ENCODE data around the gene CRK.
"Not testable (repeated sequence)": the region's sequence is repeated elsewhere in the genome, so short reads cannot be mapped to it uniquely, and the experiment has no call there.

CRK gene

DNA sequence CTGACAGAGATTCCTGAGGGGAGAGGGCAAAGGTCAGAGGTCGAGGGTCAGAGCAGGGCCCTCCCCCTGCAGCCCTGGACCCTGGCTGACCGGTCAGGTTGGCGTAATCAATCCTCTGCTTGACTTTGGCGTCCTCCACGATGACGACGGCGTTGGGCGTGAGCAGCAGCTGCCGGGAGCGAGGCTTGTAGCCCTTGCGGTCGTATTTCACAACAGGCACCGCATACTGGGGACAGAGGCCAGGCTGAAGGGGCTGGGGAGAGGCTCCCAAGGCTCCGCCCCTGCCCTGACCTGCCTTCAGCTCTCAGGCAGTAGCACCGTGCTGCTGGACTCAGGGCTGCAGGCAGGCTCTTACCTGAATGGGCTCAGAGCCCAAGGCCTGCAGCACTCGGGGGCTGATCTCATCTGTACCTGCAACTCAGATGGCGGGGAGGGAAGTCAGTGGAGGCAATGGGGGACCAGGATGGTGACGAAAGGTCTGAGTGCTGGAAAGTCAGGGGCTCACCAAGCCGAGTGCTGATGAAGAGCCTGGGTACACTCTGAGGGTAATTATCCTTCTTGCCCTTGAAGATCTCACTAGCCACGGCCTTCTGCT, 12.0 kb upstream of the CRK start:
- no peak for DNase-seq (ENCODE audit: low read depth, low spot score)

DNA sequence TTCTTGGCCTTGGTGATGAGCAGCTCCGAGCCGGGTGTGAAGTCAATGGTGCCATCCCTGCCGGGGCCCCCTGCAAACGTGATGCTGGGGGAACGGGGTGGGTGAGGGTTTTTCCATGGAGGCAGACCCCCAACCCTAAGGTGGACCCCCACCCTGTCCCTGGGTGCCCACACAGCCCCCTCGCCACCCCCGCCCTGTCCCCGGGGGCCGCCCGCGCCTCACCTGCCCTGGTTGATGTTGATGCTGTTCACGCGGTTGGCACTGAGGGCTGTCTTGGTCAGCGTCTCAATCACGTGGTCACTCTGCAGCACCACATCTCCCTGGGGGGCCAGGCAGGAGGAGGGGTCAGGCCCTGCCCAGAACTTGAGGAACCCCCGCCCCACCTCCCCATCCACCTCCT, 11.2 kb upstream of the CRK start:
- DNase-seq (ENCODE audit: low read depth, low spot score), result no peak

DNA sequence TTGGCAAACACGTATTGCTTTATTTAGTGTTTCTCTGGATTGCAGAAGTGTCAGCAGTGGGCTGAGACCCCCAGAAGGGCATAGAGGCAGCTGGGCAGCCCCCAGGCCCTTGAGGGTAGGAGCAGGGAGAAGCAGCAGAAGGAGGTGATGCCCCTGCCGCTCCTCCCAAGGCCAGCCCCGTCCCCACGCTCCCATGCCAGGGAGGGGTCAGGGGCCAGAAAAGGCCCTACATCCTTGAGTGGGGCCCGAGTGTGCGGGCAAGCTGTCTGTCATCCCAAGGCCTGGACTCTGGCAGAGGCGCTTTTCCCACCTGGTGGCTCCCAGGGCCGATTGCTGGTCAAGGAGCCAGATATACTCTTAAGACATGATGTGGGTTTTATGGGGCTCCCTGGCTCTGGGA, 8.2 kb upstream of the CRK start:
- DNase-seq (ENCODE audit: low read depth, low spot score), result no peak

DNA sequence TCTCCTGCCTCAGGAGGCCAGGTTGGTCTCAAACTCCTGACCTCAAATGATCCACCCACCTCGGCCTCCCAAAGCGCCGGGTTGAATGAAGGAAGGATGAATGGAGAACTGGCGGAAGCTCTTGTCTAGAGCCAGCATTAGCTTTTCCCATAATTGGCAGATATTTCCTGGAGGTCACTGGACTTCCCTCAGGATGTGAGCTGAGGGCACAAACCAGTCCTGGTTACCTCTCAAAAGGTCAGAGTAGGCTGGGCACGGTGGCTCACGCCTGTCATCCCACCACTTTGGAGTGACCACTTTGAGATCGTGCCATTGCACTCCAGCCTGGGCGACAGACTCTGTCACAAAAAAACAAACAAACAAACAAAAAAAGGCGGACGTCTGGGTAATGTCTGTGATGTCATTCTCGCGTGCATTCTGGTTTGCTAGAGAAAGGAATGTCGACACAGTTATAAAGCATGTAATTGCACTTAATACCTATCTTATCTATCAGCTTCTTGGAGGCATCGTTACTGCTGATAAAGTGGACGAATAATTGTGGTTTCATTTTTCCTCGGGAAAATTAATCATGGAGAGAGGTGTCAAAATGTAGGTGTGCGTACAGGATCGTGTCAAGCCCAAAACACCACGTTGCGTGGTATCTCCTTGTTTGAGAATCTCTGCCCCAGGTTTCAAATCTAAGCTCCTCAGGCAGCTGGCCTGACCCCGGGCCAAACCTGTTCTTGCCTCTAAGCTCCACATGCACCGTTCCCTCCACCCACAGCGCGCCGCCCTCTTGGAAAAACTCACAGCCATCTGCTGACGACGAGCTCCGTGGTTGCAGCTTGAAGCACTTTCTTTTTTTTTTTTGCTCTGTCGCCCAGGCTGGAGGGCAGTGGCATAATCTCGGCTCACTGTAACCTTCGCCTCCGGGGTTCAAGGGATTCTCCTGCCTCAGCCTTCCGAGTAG, 6.4 kb upstream of the CRK start:
- DNase-seq (ENCODE audit: low read depth, low spot score), result no peak

DNA sequence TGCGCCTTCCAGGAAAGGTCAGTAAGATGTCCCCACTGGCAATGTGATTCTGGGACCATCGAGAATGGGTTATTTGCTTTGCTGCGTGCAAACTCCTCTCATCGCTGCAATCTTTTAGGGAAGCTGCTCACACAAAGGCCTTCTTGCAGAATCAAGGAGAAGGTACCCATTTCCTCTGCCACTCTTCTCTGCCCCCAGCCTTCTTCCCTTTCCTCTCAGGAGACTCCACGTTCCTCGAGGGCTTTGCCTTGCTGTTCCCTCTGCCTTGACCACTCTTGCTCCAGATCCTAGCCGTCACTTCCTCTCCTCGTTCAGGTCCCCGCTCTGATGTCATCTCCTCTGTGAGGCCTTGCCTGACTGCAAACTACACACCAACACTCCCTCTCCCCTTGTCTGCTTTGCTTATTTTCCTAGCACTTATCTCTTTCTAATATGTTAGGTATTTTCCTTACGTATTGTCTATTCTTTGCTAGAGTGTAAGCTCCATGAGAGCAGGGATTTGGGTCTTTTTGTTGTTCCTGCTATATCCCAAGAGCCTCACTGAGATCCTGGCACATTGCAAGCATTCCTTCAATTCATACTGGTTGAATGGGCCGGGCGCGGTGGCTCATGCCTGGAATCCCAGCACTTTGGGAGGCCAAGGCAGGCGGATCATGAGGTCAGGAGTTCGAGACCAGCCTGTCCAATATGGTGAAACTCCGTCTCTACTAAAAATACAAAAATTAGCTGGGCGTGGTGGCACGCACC, 5.3 kb upstream of the CRK start:
- no peak for DNase-seq (ENCODE audit: low read depth, low spot score)

DNA sequence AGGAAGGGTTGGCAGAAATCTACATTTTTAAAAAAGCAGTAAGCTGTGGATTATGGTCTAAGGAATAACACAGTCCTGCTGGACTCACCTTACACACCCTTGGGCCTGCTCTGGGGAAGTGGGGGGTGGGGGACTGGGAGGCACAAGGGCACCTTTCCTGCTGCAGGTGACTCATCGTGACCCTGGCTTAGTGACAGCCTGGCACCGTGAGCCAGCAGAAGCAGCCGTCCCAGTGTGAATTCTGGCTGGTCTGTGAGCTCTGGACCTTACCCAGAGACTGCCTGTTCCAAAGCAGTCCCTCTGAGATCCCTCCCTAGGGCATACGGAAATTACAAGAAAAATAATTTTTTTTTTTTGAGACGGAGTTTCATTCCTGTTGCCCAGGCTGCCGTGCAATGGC, 4.2 kb upstream of the CRK start:
- no peak for DNase-seq (ENCODE audit: low read depth, low spot score)

DNA sequence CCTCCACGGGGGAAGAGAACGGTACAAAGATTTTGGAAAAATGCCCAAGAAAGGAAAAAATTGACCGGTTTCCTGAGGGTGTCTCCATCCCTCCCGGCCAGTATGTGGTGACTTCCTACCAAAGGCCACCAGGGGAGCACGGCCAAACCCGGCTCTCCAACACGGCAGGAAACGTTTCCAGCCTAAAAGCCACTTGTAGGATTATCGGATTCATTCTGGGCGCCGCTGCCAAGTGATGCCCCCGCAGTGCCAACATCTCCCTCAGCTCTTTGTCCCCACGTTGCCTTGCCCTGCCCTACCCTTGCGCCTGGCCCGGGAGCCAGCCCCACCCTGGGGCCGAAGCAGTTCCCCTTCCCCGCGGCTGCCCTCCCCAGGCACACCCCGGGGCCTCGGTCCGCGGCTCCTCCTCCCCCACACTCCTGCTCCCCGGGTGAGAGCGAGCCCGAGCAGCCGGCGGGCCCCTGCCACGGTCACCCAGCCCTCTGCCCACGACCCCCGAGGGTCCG, 688 bp downstream of the CRK start:
- no peak for DNase-seq (ENCODE audit: low read depth, low spot score)

DNA sequence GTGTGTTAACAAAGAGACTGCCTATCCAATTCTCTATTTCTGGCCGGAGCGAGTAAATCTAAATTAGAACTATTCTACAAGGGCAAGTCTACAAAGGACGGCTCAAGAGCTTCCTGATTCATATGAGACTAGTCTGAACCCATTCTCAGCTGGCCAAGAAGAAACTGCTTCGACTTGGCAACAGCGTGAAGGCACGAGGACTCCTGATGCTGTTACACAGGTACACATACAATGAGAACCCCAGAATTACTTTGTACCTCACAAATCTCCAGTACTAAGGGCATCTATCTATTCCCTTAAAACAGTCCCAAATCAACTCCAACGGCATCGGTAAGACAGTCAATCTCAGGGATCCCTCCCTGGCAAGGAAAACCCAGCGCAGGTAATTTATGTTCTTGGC, 1.5 kb downstream of the CRK start:
- DNase-seq (ENCODE audit: low read depth, low spot score), result no peak

DNA sequence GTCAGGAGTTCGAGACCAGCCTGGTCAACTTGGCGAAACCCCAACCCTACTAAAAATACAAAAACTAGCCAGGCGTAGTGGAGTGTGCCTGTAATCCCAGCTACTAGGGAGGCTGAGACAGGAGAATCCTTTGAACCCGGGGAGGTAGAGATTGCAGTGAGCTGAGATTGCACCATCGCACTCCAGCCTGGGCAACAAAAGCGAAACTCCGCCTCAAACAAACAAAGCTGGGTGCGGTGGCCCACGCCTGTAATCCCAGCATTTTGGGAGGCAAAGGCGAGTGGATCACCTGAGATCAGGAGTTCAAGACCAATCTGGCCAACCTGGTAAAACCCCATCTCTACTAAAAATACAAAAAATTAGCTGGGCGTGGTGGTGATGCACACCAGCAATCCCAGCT, 2.3 kb downstream of the CRK start:
- not testable (repeated sequence) for DNase-seq (ENCODE audit: low read depth, low spot score)

DNA sequence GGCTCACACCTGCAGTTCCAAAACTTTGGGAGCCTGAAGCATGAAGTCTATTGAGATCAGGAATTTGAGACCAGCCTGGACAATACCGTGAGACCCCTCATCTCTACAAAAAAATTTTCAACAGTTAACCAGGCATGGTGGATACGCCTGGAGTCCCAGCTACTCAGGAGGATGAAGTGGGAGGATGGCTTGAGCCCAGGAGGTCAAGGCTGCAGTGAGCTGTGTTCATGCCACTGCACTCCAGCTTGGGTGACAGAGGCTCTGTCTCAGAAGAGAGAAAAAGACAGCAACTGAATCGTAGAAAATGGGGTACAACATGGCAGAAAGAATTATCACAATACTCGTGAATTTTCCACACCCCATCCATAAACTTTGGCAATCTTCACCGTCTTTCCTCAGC, 3.2 kb downstream of the CRK start:
- DNase-seq (ENCODE audit: low read depth, low spot score), result no peak

DNA sequence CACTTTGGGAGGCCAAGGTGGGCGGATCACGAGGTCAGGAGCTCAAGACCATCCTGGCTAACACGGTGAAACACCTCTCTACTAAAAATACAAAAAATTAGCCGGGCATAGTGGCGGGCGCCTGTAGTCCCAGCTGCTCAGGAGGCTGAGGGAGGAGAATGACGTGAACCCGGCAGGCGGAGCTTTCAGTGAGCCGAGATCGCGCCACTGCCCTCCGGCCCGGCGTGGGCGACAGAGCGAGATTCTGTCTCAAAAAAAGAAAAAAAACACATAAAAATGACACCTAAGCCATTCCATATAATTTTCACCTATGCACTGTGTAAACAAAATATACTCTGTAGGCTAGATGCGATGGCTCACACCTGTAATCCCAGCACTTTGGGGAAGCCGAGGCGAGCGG, 5.8 kb downstream of the CRK start:
- DNase-seq (ENCODE audit: low read depth, low spot score), result not testable (repeated sequence)

DNA sequence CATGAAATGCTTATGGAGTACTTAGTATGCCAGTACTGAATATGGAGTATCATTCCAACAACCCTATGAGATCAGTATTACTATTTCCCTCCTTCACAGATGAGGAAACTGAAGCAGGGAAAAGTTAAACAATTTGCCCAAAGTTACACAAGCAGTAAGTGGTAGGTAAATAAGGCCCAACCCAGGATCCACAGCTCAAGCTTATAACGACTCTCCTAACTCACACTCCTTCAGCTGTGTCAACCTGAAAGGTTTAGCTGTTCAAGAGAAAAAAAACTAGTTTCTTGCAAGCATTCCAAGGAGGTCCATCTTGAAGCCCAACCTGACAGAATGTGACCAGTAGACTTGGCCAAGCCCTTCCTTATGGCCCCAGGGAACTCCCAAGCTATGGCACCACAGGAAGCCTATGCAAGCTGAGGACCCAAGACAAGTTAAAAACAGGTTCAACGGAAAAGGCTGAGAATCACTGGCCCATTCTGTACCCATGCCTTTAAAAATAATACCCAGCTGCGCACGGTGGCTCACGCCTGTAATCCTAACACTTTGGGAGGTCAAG, 6.5 kb downstream of the CRK start:
- DNase-seq (ENCODE audit: low read depth, low spot score), result no peak

DNA sequence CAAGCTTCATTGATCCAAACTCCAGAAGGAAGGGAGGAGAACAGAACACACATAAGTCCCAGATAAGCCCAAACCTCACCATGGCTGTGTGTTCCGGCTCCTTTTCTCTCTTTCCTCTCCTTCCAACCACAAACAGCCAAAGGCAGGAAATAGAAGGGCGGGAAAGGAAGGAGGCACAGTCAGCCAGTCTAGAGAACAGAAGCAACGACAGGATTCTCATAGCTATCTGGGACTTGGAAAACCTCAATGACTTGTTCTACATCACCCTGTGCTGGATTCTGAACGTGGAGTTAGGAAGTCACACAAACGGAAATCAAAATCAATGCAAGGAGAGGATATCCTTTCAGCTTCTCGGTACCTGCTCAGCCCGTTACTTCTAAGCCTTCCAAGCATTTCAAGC, 9.0 kb downstream of the CRK start:
- DNase-seq (ENCODE audit: low read depth, low spot score), result no peak

DNA sequence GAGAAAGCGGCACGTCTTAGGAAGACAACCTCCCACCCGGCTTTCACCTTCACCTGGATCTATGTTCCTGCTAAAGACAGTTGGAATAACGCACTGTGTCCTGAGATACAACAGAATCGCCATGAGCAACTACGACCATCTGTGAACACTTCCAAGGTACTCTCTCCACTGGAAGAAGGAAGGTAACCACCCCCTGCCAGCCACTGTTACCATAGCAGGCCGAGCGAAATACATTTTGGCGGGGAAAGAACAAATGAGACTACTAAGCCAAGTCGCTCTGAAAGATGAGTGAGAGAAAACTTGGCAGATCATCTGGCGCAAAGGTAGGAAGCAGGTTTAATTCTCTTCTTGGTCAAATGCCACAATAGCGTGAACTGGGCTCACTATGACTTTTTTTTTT, 9.8 kb downstream of the CRK start:
- DNase-seq (ENCODE audit: low read depth, low spot score), result no peak

DNA sequence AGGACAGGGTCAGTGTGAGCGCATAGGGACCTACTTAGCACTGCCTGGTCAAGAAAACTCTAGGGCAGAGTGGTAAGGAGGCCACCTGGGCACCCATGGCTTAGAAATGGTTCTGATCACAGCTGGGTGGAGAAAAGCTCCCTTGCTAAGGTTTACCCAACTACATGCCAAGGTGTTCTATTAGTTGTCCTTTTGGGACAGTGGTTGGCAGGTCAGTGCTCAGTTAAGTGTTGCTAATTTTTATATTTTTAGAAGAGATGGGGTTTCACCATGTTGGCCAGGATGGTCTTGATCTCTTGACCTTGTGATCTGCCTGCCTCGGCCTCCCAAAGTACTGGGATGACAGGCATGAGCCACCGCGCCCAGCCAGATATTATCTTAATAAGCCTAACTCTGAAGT, 10.3 kb downstream of the CRK start:
- not testable (repeated sequence) for DNase-seq (ENCODE audit: low read depth, low spot score)

DNA sequence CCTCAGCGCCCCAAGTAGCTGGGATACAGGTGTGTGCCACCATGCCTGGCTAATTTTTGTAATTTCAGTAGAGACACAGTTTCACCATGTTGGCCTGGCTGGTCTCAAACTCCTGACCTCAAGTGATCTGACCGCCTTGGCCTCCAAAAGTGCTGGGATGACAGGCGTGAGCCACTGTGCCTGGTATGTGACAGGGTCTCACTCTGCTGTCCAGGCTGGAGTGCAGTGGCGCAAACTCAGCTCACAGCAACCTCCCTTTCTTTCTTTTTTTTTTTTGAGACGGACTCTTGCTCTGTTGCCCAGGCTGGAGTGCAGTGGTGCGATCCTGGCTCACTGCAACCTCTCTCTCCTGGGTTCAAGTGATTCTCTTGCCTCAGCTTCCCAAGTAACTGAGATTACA, 13.3 kb downstream of the CRK start:
- not testable (repeated sequence) for DNase-seq (ENCODE audit: low read depth, low spot score)

DNA sequence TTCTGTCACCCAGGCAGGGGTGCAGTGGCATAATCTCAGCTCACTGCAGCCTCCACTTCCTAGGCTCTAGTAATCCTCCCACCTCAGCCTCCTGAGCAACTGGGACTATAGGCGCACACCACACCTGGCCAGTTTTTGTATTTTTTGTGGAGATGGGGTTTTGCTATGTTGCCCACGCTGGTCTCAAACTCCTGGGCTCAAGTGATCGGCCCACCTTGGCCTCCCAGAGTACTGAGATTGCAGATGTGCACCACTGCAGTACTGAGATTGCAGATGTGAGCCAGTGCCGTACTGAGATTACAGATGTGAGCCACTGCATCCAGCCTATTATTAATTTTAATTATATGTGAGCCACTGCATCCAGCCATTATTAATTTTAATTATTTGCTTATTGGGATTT, 13.8 kb downstream of the CRK start:
- DNase-seq (ENCODE audit: low read depth, low spot score), result no peak

DNA sequence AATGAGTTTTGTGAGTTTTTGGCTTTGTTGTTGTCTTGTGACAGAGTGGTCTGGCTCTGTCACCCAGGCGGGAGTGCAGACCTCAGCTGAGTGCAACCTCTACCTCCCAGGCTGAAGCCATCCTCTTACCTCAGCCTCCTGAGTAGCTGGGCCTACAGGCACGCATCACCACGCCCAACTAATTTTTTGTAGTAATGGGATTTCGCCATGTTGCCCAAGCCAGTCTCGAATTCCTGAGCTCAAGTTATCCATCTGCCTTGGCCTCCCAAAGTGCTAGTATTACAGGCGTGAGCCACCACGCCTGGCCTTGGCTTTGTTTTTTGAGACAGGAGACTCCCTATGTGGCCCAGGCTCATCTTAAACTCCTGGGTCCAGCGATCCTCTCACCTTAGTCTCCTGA, 15.1 kb downstream of the CRK start:
- no peak for DNase-seq (ENCODE audit: low read depth, low spot score)

DNA sequence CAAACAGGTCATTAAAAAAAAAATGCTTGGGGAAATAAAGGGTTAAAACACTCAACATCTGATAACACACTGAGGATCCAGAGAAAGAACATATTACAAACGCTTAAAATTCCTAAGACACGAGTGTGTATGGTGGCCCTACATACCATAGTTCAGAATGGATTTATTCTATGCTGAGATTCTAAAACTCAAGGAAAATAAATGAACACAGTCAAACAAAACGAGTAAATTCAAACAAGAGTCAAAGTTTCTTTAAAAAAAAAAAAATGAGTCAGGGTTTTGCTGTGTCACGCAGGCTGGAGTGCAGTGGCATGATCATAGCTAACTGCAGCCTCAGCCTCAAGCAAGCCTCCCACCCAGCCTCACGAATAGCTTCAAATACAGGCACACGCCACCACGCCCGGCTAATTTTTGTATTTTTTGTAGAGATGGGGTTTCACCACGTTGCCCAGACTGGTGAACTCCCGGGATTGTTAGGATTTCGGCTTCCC, 17.4 kb downstream of the CRK start:
- no peak for DNase-seq (ENCODE audit: low read depth, low spot score)

DNA sequence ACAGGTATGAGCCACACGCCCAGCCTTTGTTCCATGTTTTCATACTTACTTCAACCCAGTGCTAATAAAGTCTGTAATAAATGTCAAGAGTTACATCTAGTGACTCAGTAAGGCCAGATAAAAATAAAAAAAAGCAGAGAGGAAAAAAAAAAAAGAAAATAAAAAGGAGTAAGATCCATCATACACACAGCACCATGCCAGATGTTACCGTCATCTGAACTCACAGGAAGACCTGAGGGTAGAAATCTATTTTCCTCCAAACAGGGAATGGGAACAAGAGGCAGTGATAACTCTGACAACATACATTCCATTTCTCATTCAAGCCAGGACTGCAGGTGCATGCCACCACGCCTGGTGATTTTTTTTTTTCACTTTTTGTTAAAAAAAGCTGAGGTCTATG, 20.7 kb downstream of the CRK start:
- no peak for DNase-seq (ENCODE audit: low read depth, low spot score)

DNA sequence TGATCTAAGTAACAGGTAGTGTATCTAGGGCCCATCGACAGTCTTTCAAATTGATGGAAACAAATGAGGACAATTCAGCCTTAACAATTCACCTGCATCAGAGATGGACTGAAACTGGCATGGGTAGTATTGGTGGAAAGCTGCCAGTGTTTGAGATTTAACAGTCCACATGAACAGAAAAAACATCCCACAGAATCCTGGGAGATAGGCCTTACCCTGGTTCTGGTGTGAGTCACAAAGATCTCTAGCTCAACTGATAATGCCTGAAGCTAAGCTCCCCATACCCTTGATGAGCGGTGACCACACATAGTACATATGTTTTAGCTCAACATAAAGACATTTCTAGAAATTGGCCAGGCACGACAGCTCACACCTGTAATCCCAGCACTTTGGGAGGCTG, 21.9 kb downstream of the CRK start:
- DNase-seq (ENCODE audit: low read depth, low spot score), result no peak

DNA sequence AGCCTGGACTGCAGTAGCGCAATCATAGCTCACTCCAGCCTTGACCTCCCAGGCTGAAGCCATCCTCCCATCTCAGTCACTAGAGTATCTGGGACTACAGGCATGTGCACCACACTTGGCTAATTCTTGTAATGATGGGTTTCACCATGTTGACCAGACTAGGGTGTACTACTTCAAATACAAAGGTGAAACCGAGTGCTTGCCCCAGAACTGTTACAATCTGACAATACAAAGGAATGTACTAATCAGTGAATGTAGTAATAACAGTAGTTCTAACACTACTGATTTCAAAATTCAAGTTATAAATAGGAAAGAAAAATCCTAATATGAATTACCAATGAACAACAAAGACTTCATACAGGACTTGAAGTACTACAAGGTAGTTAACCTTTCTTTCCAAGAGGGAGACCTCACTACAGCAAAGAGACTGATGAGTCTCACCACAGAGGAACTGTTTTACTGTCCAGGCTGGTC, 24.4 kb downstream of the CRK start:
- DNase-seq (ENCODE audit: low read depth, low spot score), result no peak

Data from smooth muscle cell of the brain vasculature (primary cell).